Hematopoietic multipotent progenitor cell (in vitro differentiated cells): ENCODE data around the gene SLC25A25. TPM values are rescaled to one million over a fixed set of nuclear protein-coding genes. Genes with fewer than 3 reads are reported as not detected.
"Not testable (repeated sequence)": the region's sequence is repeated elsewhere in the genome, so short reads cannot be mapped to it uniquely, and the experiment has no call there.

ENCODE experiments used
- DNase-seq, 3 donors: peaks; one replicate each; pipeline ENCODE4 v3.0.0-alpha.2; 2011 to 2015; ENCODE audit warnings: low read depth in 2 of 3, low spot score in 2 of 3
- total RNA-seq: library from RNA; depleted of rRNA; stranded (reverse); fragments of >200 nt; gene quantifications from one replicate; pipeline ENCODE4 v1.2.3, GENCODE V29; 2012

Gene SLC25A25
- total RNA-seq, 1 donor, result 14.8 TPM

DNA sequence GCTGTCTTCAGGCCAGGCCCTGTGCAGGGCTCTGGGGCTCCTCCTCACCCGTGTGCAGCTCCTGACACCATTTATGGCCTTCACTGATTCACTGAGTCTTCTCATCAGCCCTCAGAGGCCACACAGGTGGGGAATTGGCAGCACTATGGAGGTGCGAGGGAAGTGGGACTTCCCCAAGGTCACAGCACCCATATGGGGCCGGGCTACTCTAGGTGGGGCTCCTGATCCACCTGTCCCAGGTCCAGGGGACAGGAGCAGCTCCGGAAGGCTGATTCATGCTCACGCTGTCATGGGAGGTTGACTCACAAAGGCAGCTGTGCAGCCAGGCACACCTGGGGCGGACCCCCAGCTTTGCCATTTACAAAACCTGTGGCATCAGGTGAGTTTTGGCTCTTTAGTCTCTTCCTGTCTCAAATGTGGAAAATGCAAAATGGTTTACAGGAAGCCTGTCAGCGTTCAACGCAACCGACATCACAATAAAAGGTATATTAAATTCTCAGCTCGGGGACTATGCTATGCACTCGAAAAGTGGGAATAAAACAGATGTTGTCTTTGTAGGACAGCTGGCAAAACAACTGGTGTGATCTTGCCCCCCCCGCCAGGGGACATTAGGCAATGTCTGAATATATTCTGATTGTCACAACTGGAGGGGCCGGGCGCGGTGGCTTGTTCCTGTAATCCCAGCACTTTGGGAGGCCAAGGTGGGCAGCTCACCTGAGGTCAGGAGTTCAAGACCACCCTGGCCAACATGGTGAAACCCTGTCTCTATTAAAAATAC lies 15.9 kb upstream of the SLC25A25 start:
- DNase-seq, result no peak

DNA sequence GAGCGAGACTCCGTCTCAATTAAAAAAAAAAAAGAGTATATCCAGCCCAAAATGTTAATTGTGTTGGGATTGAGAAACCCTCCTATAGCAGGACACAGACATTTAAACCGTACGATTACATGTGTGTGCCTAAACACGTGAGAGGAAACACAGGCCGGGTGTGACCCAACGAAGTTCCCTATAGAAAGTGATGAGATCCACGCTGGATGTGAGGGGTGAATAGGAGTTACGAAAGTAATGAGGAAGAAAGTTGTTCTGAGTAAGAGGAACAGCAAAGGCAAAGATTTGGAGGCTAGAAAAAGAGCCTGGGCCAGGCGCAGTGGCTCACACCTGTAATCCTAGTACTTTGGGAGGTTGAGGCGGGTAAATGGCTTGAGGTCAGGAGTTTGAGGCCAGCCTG lies 14.5 kb upstream of the SLC25A25 start:
- no peak for DNase-seq

GRCh38 chr9:128054087-128054486 lies 13.9 kb upstream of the SLC25A25 start:
- no peak for DNase-seq

DNA sequence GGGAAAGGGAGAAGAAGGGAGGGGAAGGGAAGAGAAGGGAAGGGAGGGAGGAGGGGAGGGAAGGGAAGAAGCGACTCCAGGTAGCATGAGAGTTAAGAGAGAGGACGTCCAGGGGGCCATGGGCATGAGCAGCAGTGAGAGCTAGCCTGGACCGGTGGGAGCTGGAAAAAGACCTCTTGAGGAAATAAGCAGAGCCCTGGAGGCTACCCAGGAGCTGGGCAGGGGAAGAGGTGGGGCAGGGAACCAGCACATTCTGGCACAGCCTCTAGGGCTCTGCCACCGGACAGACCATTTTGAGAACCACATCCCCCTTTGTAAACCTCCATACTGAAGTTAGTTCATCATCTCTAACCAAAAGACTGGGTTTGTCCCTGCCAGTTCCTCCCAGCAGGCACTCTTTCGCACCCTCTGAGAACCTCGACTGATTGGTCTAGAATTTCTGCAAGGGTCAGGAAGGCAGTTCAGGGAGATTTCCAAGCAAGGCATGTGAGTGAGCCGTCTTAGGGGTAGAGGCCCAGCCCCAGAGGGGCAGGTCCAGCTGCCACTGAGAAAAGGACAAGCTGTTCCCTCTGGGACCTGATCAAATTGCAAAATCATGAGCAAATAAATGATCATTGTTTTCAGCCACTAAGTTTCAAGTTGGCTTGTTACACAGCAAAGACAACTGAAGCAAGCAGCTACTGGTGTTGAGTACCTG lies 12.5 kb upstream of the SLC25A25 start:
- no peak for DNase-seq

GRCh38 chr9:128056086-128056485 lies 11.9 kb upstream of the SLC25A25 start:
- no peak for DNase-seq

- DNase-seq, result no peak
Measured at GRCh38 chr9:128056887-128057723, 10.9 kb upstream of the SLC25A25 start.

- DNase-seq, result no peak
Measured at GRCh38 chr9:128057724-128058409, 10.2 kb upstream of the SLC25A25 start.

- DNase-seq, result no peak
Measured at GRCh38 chr9:128059365-128059983, 8.6 kb upstream of the SLC25A25 start.

DNA sequence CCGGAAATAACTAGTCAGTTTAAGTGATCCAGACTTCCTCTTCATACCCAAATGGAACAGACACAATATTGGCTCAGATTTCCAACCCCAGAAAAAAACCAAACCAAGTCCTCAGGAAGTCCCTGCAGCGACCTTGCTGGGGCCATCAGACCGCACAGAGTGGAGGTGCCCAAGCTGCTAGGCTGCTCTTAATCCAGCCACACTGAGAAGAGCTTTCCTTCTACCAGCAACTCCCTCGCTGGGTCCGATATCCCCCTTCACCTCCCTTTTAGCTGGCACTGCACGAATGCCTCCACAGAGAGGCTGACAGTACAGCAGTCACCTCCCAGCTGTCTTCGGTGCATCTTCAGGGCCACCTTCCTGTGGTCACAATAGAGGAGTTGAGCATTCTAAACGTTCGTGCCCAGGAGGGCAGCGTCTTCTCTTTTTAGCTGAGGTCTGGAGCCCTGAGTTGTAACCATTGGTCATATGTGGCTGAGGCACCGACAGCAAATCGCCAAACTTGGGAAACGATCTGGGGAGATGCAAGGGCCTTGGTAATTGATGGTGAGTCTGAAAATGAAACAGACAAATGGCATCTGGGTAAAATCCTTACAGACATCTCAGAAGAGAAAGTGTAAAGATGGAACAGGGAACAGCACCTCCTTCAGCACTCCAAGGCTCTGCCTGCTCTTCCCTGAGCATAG lies 6.6 kb upstream of the SLC25A25 start:
- peak in 2 of 3 donors; percentile 48 to 84 for DNase-seq

- no peak for DNase-seq
Measured at GRCh38 chr9:128062279-128062678, 5.8 kb upstream of the SLC25A25 start.

DNA sequence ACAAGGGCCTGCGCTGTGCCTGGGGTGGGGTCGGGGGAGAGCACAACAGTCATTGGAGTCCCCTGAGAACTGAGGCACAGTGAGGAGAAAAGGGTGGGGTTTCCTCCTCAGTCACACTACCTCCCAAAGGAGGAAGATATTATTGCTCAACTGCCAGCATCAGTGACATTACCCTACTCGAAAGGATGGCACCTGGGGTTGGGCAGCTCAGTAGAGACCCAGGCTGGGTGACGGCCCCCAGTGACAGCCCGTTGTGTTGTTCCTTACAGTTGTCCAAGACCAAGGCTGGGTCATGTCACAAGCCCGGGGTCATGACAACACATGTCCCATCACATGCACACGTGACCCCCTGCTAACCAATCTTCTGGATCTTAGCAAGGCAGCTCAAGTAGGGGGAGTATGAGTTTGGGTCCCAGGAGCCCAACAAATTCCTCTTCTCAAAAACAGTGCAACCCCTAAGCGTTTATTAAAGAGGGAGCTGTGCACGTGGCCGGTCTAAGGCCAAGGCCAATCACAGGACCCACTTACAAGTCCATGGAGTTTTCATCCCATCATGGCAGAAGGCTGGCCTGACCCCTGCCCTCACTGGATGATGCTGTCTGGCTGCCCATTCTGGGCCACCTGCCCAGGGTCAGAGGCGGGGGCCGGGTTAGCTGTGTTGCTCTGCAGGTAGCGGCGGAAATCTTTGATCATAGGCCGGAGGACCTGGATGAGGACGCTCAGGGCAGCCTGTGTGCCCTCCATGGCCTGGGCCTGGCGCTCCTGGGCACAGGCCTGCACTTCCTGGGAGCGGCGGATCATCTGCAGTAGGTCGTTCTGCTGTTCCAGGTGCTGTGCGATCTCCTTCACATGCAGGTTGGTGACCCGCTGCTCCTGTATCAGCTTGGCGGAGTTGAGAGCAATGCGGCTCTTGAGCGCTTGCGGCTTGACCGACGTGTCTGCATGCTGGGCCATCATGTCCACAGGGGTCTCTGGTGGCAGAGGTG lies 4.9 kb upstream of the SLC25A25 start:
- no peak for DNase-seq

DNA sequence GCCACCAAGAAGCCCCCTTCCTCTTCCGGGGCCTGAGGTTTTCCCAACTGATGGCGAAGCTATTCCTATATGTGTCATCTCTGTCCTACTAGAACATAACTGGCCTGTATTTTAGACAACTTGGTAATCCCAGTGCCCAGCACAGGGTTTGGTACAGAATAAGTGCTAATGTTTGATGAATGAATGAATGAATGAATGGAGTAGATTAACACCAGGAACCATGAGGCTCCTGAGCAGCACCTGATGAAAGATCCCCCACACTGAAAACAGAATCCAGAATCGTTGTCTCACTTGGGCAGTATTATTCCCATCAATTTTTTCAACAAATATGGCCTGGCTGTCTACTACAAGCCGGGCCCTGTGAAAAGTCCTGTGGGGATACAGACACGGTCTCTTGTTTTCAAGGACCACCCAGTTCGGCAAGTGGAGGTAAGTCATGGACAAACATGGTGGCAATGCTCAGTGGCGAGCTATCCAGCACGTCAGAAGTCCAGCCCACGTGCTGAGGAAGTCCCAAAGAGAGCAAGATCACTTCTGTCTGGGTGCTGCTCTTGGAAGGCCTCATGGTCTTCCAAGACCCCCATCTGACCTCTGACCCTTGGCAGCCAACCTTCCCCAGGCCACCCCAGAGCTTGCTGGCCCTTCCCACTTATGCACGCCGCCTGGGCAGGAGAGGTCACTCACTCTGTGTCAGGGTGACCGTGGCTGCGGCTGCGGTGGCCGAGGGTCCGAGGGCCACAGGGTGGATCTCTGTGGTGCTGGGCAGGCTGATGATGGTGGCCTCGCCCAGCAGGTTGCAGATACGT lies 1.9 kb upstream of the SLC25A25 start:
- no peak for DNase-seq

DNA sequence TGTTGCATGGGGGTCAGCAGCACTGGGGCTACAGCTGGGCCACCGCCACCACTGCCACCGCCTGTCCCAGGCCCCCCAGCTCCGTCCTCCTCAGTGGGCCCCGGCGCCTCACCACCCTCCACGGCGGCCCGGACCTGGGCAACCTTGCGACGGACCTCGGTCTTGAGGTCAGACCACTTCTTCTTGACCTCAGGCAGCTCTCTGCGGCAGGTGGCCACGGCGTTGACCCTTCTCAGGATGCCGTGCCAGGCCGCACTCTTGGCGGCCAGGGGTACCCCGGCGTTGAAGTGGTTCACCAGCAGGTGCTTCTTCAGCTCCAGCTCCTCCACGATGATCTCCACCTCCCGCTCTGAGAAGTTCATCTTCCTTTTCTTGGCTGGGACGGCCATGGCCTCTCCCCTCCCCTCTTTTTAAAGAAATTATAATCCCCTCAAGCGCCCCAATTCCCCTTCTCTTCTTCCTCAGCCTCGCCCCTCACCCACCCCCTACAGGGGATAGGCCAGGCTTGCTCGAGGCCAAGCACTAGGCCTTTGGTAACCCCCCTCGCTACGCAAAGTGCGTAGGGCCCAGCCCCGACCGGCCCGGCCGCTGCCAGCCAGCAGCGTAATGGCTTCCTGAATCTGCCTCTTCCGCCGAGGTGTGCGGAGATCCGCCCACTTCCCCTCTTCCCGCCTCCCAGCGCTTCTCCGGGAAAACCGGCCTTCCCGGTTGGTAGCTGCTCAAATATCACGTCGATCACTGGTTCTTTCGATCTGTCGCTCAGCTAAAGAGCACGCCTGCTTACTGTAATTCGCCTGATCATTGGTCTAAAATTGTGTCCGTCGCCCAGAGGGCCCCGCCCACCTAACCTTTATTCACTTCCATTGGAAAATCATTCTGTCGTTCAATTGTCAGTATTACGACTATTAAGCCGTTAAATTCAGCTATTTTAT lies 1.1 kb upstream of the SLC25A25 start, which contains the start of gene NAIF1:
TSS of gene NAIF1 (minus strand) at position 608 of the 932 bp plus-strand sequence. CDS start at position 389, 219 bp downstream.
- DNase-seq, result peak; percentile 91 to 99 (median 99)

DNA sequence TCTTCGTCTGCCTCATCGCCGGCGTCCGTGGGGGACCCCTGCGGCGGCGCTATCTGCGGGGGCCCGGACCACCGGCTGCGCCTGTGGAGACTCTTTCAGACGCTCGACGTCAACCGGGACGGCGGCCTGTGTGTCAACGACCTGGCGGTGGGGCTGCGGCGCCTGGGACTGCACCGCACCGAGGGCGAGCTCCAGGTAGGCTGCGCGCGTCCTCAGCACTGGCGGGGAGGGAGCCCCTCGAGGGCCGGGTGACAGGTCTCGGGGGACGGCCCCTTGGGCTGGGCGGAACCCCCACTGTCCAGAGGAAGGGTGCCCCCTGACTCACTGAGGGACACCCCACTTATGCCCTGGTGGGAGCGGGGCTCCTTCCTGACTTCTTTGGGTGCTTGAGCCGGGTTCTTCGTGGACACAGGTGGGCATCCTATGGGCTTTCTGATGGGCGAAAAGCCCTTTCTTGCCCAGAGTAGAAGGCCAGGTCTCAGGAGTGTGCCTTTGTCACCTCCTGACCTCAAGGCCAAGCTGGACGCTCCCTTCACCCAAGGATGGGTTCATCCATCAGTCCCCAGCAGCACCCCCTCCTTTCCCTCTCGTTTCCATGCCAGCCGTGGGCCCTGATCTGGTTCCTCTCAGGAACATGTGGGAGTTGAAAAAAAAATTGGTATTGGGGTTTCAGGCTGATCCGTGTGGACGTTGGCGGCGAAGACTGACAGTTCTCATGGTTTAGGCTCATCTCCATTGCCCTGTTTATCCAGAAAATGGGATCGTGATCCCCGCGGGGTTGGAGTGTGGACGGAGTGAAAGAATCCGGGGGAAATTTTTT lies 564 bp downstream of the SLC25A25 start:
- DNase-seq, result no peak

- no peak for DNase-seq
Measured at GRCh38 chr9:128070874-128071273, 2.8 kb downstream of the SLC25A25 start.

GRCh38 chr9:128071475-128071874 lies 3.4 kb downstream of the SLC25A25 start:
- DNase-seq, result not testable (repeated sequence)
